Measurements from ENCODE around the gene ACSM6.

The ACSM6 gene

DNA sequence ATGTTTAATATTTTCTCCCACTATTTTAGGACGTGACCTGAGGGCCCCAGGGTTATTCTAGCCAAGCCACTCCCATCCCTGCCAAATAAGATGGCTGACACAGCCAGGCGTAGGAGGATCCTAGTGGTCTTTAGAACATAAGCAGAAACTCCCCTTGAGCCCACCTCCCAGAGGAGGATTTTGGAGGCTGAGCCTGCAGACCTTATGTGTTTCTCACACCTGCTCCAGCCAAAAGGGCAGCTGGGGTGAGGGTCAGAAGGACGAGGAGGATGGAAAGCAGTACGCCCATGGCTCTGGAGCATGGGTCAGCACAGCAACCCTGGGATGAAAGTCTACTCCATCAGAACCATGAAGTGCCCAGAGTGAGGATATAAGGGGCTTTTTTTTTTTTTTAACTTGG, 56.8 kb downstream of the ACSM6 start:
- H3K9me2 ChIP-seq (replicated peaks; ENCODE audit: control insufficient read depth, low read length) = no peaks in the 10 kb centered on the region
- H3K9me3 ChIP-seq (ENCODE audit: control insufficient read depth, insufficient read depth, low read length) = no peaks in the 10 kb centered on the region
- no peaks in the 10 kb centered on the region for H3K27me3 ChIP-seq (ENCODE audit: control insufficient read depth, low read length)
- H3K4me3 ChIP-seq (ENCODE audit: low read length) = no peak overlapping the region
- no peak overlapping the region for H3K27ac ChIP-seq (ENCODE audit: low read depth, low read length)
- no peak overlapping the region for H3K4me2 ChIP-seq (ENCODE audit: low read length)
- peaks cover 24% of the 10 kb centered on the region for H3K36me3 ChIP-seq (ENCODE audit: control insufficient read depth, low read length)
- H3K4me1 ChIP-seq (ENCODE audit: control insufficient read depth, low read length) = peaks cover 21% of the 10 kb centered on the region
- no peaks in the 10 kb centered on the region for H4K20me1 ChIP-seq (ENCODE audit: control insufficient read depth, insufficient read depth, low read depth, low read length)
- no peak for TF ChIP-seq EZH2phosphoT487 (IDR thresholded peaks at IDR 0.05; ENCODE audit: borderline replicate concordance, low read length)
- no peak for TF ChIP-seq CTCF (IDR thresholded peaks at IDR 0.05; ENCODE audit: low read depth, low read length, poor library complexity, severe bottlenecking)
- no peaks in the 10 kb centered on the region for H3F3A ChIP-seq (ENCODE audit: control insufficient read depth, insufficient read depth)
- H3K79me2 ChIP-seq (ENCODE audit: control insufficient read depth, low read length) = no peaks in the 10 kb centered on the region; the same call in 1 of the 2 replicates

GRCh38 chr10:95253007-95253406, 59.0 kb downstream of the ACSM6 start:
- Histone ChIP-seq H3K79me2 (ENCODE audit: control insufficient read depth, low read length) (no peaks in the 10 kb centered on the region; the same call in 1 of the 2 replicates), H3K36me3 (ENCODE audit: control insufficient read depth, low read length) (peaks cover 26% of the 10 kb centered on the region), H3K4me2 (ENCODE audit: low read length) (no peak overlapping the region), H3K4me3 (ENCODE audit: low read length) (no peak overlapping the region), H3F3A (ENCODE audit: control insufficient read depth, insufficient read depth) (no peaks in the 10 kb centered on the region), H3K9me2 (replicated peaks; ENCODE audit: control insufficient read depth, low read length) (no peaks in the 10 kb centered on the region), H3K27me3 (ENCODE audit: control insufficient read depth, low read length) (no peaks in the 10 kb centered on the region), H3K27ac (ENCODE audit: low read depth, low read length) (no peak overlapping the region), H3K4me1 (ENCODE audit: control insufficient read depth, low read length) (peaks cover 7% of the 10 kb centered on the region), H4K20me1 (ENCODE audit: control insufficient read depth, insufficient read depth, low read depth, low read length) (no peaks in the 10 kb centered on the region), H3K9me3 (ENCODE audit: control insufficient read depth, insufficient read depth, low read length) (peaks cover 4% of the 10 kb centered on the region; the same call in 1 of the 2 replicates)
- TF ChIP-seq EZH2phosphoT487 (IDR thresholded peaks at IDR 0.05; ENCODE audit: borderline replicate concordance, low read length) = no peak
- TF ChIP-seq CTCF (IDR thresholded peaks at IDR 0.05; ENCODE audit: low read depth, low read length, poor library complexity, severe bottlenecking) = no peak

- Histone ChIP-seq H3K4me2 (ENCODE audit: low read length) (no peak overlapping the region), H3K4me3 (ENCODE audit: low read length) (no peak overlapping the region), H3K27me3 (ENCODE audit: control insufficient read depth, low read length) (no peaks in the 10 kb centered on the region), H4K20me1 (ENCODE audit: control insufficient read depth, insufficient read depth, low read depth, low read length) (no peaks in the 10 kb centered on the region), H3K4me1 (ENCODE audit: control insufficient read depth, low read length) (peaks cover 7% of the 10 kb centered on the region), H3K79me2 (ENCODE audit: control insufficient read depth, low read length) (no peaks in the 10 kb centered on the region; the same call in 1 of the 2 replicates), H3K27ac (ENCODE audit: low read depth, low read length) (no peak overlapping the region), H3F3A (ENCODE audit: control insufficient read depth, insufficient read depth) (no peaks in the 10 kb centered on the region), H3K9me3 (ENCODE audit: control insufficient read depth, insufficient read depth, low read length) (peaks cover 4% of the 10 kb centered on the region; the same call in 1 of the 2 replicates), H3K9me2 (replicated peaks; ENCODE audit: control insufficient read depth, low read length) (no peaks in the 10 kb centered on the region), H3K36me3 (ENCODE audit: control insufficient read depth, low read length) (peaks cover 31% of the 10 kb centered on the region)
- TF ChIP-seq CTCF (IDR thresholded peaks at IDR 0.05; ENCODE audit: low read depth, low read length, poor library complexity, severe bottlenecking) = no peak
- no peak for TF ChIP-seq EZH2phosphoT487 (IDR thresholded peaks at IDR 0.05; ENCODE audit: borderline replicate concordance, low read length)
These were observed 59.6 kb downstream of the ACSM6 start for GRCh38 chr10:95253686-95254085.

Measured in DOHH2 (cell line).